Smooth muscle cell (in vitro differentiated cells): ENCODE measurements around the gene SMPDL3B. TPM values are rescaled to one million over a fixed set of nuclear protein-coding genes. Genes with fewer than 3 reads are reported as not detected.
A peak's percentile ranks its signal among the peaks of the same experiment; 100 is the strongest.

Experiments
- DNase-seq: peaks from one replicate; lab custom pipeline; 2025; ENCODE audit not compliant: unreplicated experiment; lab: John Stamatoyannopoulos, UW
- H2AFZ ChIP-seq: fragments of 200-600 bp; sonication (generic); 2 replicates; pipeline ENCODE4 v1.6.0; 2016; ENCODE audit warnings: antibody characterized with exemption, low read depth, mild to moderate bottlenecking
- H3F3A ChIP-seq: fragments of 200-600 bp; sonication (generic); 2 replicates; pipeline ENCODE4 v1.6.0; 2017; ENCODE audit warnings: antibody characterized with exemption, low read depth
- H3K27ac ChIP-seq: fragments of 200-600 bp; sonication (generic); 2 replicates; pipeline ENCODE4 v1.5.1; 2016; ENCODE audit warnings: low read depth, mild to moderate bottlenecking
- H3K27me3 ChIP-seq: fragments of 200-600 bp; sonication (generic); 2 replicates; pipeline ENCODE4 v1.6.1; 2016; ENCODE audit warnings: low read depth, mild to moderate bottlenecking
- H3K36me3 ChIP-seq: fragments of 200-600 bp; sonication (generic); 2 replicates; pipeline ENCODE4 v1.5.1; 2016; ENCODE audit warnings: low read depth
- H3K4me1 ChIP-seq: fragments of 200-600 bp; sonication (generic); 2 replicates; pipeline ENCODE4 v1.5.1; 2016; ENCODE audit warnings: low read depth
- H3K4me2 ChIP-seq: fragments of 200-600 bp; sonication (generic); 2 replicates; pipeline ENCODE4 v1.6.0; 2016; ENCODE audit warnings: mild to moderate bottlenecking
- H3K4me3 ChIP-seq: fragments of 200-600 bp; sonication (generic); 2 replicates; pipeline ENCODE4 v1.5.1; 2016; ENCODE audit warnings: mild to moderate bottlenecking
- H3K79me2 ChIP-seq: fragments of 200-600 bp; sonication (generic); 2 replicates; pipeline ENCODE4 v1.6.0; 2016; ENCODE audit warnings: low read depth, mild to moderate bottlenecking
- H3K9ac ChIP-seq: fragments of 200-600 bp; sonication (generic); 2 replicates; pipeline ENCODE4 v1.6.0; 2016; ENCODE audit warnings: low read depth
- H3K9me3 ChIP-seq: fragments of 200-600 bp; sonication (generic); replicated peaks from 2 replicates; pipeline ENCODE4 v1.5.1; 2016; ENCODE audit warnings: low read depth
- H4K20me1 ChIP-seq: fragments of 200-600 bp; sonication (generic); 2 replicates; pipeline ENCODE4 v1.6.0; 2016; ENCODE audit warnings: low read depth
- whole genome bisulfite sequencing: methylation state at CpG from one replicate; pipeline ENCODE4 v1.1.7; 2016; ENCODE audit warnings: low lambda C conversion rate; 5-methylcytosine and 5-hydroxymethylcytosine counted together
- polyA plus RNA-seq: library from polyadenylated mRNA; unstranded; fragments of >200 nt; fragmentation: Nextera tagmentation; extraction: Ambion mirVana; gene quantifications from 2 replicates; pipeline ENCODE4 v1.2.1, GENCODE V29; 2016
- total RNA-seq: library from RNA; depleted of rRNA; stranded (reverse); fragments of >200 nt; gene quantifications from 2 replicates; pipeline ENCODE4 v1.2.3, GENCODE V29; 2014
- TF ChIP-seq, protein P1 (sequence below): fragments of 200-600 bp; sonication (generic); IDR thresholded peaks from 2 replicates; pipeline ENCODE4 v1.5.1; 2017; ENCODE audit warnings: borderline replicate concordance, mild to moderate bottlenecking, antibody characterized with exemption; ENCODE audit not compliant: insufficient read depth, poor library complexity, severe bottlenecking

SMPDL3B gene
- total and polyA plus RNA-seq, 2 experiments from 2014 or later, result 0.41 TPM; not detected in 1

GRCh38 chr1:27966402-27967105, 31.8 kb downstream of the SMPDL3B start:
- no peak overlapping the region for H3K9ac ChIP-seq
- 84% methylated on average over 24 of the region's 24 CpGs for WGBS
- TF ChIP-seq, protein P1, sequence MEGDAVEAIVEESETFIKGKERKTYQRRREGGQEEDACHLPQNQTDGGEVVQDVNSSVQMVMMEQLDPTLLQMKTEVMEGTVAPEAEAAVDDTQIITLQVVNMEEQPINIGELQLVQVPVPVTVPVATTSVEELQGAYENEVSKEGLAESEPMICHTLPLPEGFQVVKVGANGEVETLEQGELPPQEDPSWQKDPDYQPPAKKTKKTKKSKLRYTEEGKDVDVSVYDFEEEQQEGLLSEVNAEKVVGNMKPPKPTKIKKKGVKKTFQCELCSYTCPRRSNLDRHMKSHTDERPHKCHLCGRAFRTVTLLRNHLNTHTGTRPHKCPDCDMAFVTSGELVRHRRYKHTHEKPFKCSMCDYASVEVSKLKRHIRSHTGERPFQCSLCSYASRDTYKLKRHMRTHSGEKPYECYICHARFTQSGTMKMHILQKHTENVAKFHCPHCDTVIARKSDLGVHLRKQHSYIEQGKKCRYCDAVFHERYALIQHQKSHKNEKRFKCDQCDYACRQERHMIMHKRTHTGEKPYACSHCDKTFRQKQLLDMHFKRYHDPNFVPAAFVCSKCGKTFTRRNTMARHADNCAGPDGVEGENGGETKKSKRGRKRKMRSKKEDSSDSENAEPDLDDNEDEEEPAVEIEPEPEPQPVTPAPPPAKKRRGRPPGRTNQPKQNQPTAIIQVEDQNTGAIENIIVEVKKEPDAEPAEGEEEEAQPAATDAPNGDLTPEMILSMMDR, result no peak

GRCh38 chr1:27967106-27967883, 32.5 kb downstream of the SMPDL3B start:
- Histone ChIP-seq H2AFZ (no peak overlapping the region), H3K4me2 (no peak overlapping the region), H4K20me1 (no peaks in the 10 kb centered on the region), H3F3A (peaks cover 7% of the 10 kb centered on the region), H3K36me3 (no peaks in the 10 kb centered on the region), H3K4me3 (no peak overlapping the region), H3K27me3 (no peaks in the 10 kb centered on the region), H3K4me1 (no peaks in the 10 kb centered on the region), H3K9me3 (no peaks in the 10 kb centered on the region), H3K9ac (no peak overlapping the region), H3K79me2 (no peaks in the 10 kb centered on the region), H3K27ac (peak overlapping the region; percentile 85)
- TF ChIP-seq, protein P1, result no peak
- WGBS, result 96% methylated on average over 12 of the region's 12 CpGs
- DNase-seq, result no peak

More at GRCh38 chr1:27966402-27967105, 31.8 kb downstream of the SMPDL3B start:
- Histone ChIP-seq H3K4me2 (no peak overlapping the region), H3K27me3 (no peaks in the 10 kb centered on the region), H3K27ac (peak overlapping the region; percentile 52), H2AFZ (no peak overlapping the region), H3K79me2 (no peaks in the 10 kb centered on the region), H3K4me1 (no peaks in the 10 kb centered on the region), H3K9me3 (no peaks in the 10 kb centered on the region), H3K4me3 (no peak overlapping the region), H3F3A (peaks cover 7% of the 10 kb centered on the region), H4K20me1 (no peaks in the 10 kb centered on the region), H3K36me3 (no peaks in the 10 kb centered on the region)
- DNase-seq, result no peak

- H3K4me3 ChIP-seq, result no peak overlapping the region
- peak overlapping the region; percentile 85 for H3K27ac ChIP-seq
- H3F3A ChIP-seq, result peaks cover 7% of the 10 kb centered on the region
- no peaks in the 10 kb centered on the region for H3K27me3 ChIP-seq
- no peak overlapping the region for H2AFZ ChIP-seq
- WGBS, result 91% methylated on average over 4 of the region's 4 CpGs
- no peaks in the 10 kb centered on the region for H3K36me3 ChIP-seq
- H3K4me2 ChIP-seq, result peak overlapping the region; percentile 12
- TF ChIP-seq, protein P1, result no peak
- H3K9me3 ChIP-seq, result no peaks in the 10 kb centered on the region
- no peaks in the 10 kb centered on the region for H4K20me1 ChIP-seq
- H3K79me2 ChIP-seq, result no peaks in the 10 kb centered on the region
- no peaks in the 10 kb centered on the region for H3K4me1 ChIP-seq
- no peak for DNase-seq
- peak overlapping the region; percentile 45 for H3K9ac ChIP-seq
Measured at GRCh38 chr1:27967884-27968466, 33.2 kb downstream of the SMPDL3B start.
